HepG2 (cell line): ENCODE data around the gene ZNF226. TPM values are rescaled to one million over a fixed set of nuclear protein-coding genes. Genes with fewer than 3 reads are reported as not detected.
A peak's percentile ranks its signal among the peaks of the same experiment; 100 is the strongest.

Experiments used
- AGO2 ChIP-seq: fragments of 200-400 bp; formaldehyde crosslinking; optimal IDR thresholded peaks from 2 replicates; pipeline ENCODE3; 2017; ENCODE audit warnings: mild to moderate bottlenecking, low read depth, low read length, moderate library complexity
- ATF5 ChIP-seq: sonication (generic); formaldehyde crosslinking; IDR thresholded peaks from 2 replicates; pipeline ENCODE4 v1.4.0; 2020; ENCODE audit warnings: mild to moderate bottlenecking, low read depth, missing genetic modification reagents
- ELF4 ChIP-seq: sonication (generic); formaldehyde crosslinking; IDR thresholded peaks from 2 replicates; pipeline ENCODE4 v1.5.0; 2020; ENCODE audit warnings: missing genetic modification reagents, mild to moderate bottlenecking, moderate library complexity, borderline replicate concordance
- FIP1L1 ChIP-seq: fragments of 200-400 bp; formaldehyde crosslinking; IDR thresholded peaks from 2 replicates; pipeline ENCODE4 v1.6.1; 2018; ENCODE audit warnings: low read depth, mild to moderate bottlenecking, low read length, moderate library complexity, borderline replicate concordance; ENCODE audit not compliant: insufficient read depth
- FOXK1 ChIP-seq: sonication (generic); formaldehyde crosslinking; IDR thresholded peaks from 2 replicates; pipeline ENCODE4 v1.4.0; 2020; ENCODE audit warnings: low read depth, missing genetic modification reagents, borderline replicate concordance
- GPBP1L1 ChIP-seq: sonication (generic); formaldehyde crosslinking; IDR thresholded peaks from 2 replicates; pipeline ENCODE4 v1.5.0; 2020; ENCODE audit warnings: mild to moderate bottlenecking, missing genetic modification reagents
- KDM5B ChIP-seq: sonication (generic); formaldehyde crosslinking; IDR thresholded peaks from 2 replicates; pipeline ENCODE4 v1.4.0; 2020; ENCODE audit warnings: missing genetic modification reagents, mild to moderate bottlenecking, borderline replicate concordance
- KLF9 ChIP-seq: IDR thresholded peaks from 2 replicates; pipeline ENCODE4 v1.6.1; 2016; ENCODE audit warnings: low read depth
- KMT2A ChIP-seq: sonication (generic); formaldehyde crosslinking; IDR thresholded peaks from 2 replicates; pipeline ENCODE4 v1.4.0; 2020; ENCODE audit warnings: missing genetic modification reagents
- MLX ChIP-seq: IDR thresholded peaks from 2 replicates; pipeline ENCODE4 v1.6.1; 2016
- SAP130 ChIP-seq: IDR thresholded peaks from 2 replicates; pipeline ENCODE4 v1.6.1; 2016; ENCODE audit warnings: low read depth
- SMARCE1 ChIP-seq: fragments of 450-650 bp; IDR thresholded peaks from 2 replicates; pipeline ENCODE4 v1.6.1; 2017; ENCODE audit warnings: borderline replicate concordance
- TBL1XR1 ChIP-seq: fragments of 150-350 bp; IDR thresholded peaks from 2 replicates; pipeline ENCODE4 v1.6.1; 2014; ENCODE audit warnings: borderline replicate concordance, low read length; ENCODE audit not compliant: partially characterized antibody
- TCF7L2 ChIP-seq: IDR thresholded peaks from 2 replicates; pipeline ENCODE4 v1.6.1; 2011; ENCODE audit warnings: mild to moderate bottlenecking, low read depth, low read length, moderate library complexity
- ZNF326 ChIP-seq: sonication (generic); formaldehyde crosslinking; IDR thresholded peaks from 2 replicates; pipeline ENCODE4 v1.4.0; 2020; ENCODE audit warnings: missing genetic modification reagents, borderline replicate concordance
- ZNF331 ChIP-seq: sonication (generic); formaldehyde crosslinking; IDR thresholded peaks from 2 replicates; pipeline ENCODE4 v1.4.0; 2020; ENCODE audit warnings: missing genetic modification reagents
- ZNF503 ChIP-seq: sonication (generic); formaldehyde crosslinking; IDR thresholded peaks from 2 replicates; pipeline ENCODE4 v1.4.0; 2020; ENCODE audit warnings: missing genetic modification reagents
- ZNF850 ChIP-seq: sonication (generic); formaldehyde crosslinking; conservative IDR thresholded peaks from 2 replicates; pipeline ENCODE4 v1.9.0; 2021; ENCODE audit warnings: mild to moderate bottlenecking, missing genetic modification reagents
- ZNF883 ChIP-seq: sonication (generic); formaldehyde crosslinking; IDR thresholded peaks from 2 replicates; pipeline ENCODE4 v1.5.1; 2020; ENCODE audit warnings: mild to moderate bottlenecking, missing genetic modification reagents; ENCODE audit errors: not compliant biosample characterization
- ZSCAN22 ChIP-seq: sonication (generic); formaldehyde crosslinking; IDR thresholded peaks from 2 replicates; pipeline ENCODE4 v1.4.0; 2020; ENCODE audit warnings: mild to moderate bottlenecking, missing genetic modification reagents
- polyA plus RNA-seq, 8 experiments: library from polyadenylated mRNA; depleted of rRNA in 3 of 8; stranded (reverse) in 7 of 8; unstranded in 1 of 8; fragments of >200 nt; fragmentation: Illumina TruSeq in 4 of 8; extraction: Trizol in 4 of 8; gene quantifications; 2 replicates each; pipeline versions ENCODE4 v1.2.1 to v1.2.3, GENCODE V29; 2011 to 2016; ENCODE audit warnings: low read depth in 4 of 8, missing spikeins in 1 of 8, mixed read lengths in 1 of 8; ENCODE audit not compliant: insufficient read depth in 1 of 8
- total RNA-seq, 5 experiments: library from RNA; depleted of rRNA; stranded (reverse); fragments of >200 nt; fragmentation: Illumina TruSeq; extraction: Trizol; gene quantifications; 2 replicates each; pipeline ENCODE4 v1.2.3, GENCODE V29; 2016; ENCODE audit warnings: low read depth in 1 of 5

ZNF226 gene
- total and polyA plus RNA-seq, 2 of the 13 experiments (the other 11 are each of a cell fraction or from before 2014, with no cell fraction given) = 8.3 to 16.0 TPM

- TF ChIP-seq FIP1L1 = no peak
- no peak for TF ChIP-seq SMARCE1
- TF ChIP-seq KDM5B (CRISPR knock-in tag) = peak; percentile 52; the same call in 1 of the 2 replicates
- TF ChIP-seq ZNF331 (CRISPR knock-in tag) = peak; percentile 33; the same call in 1 of the 2 replicates
- no peak for TF ChIP-seq MLX (CRISPR knock-in tag)
- TF ChIP-seq ZSCAN22 (CRISPR knock-in tag) = no peak
- peak; percentile 26; the same call in 1 of the 2 replicates for TF ChIP-seq KLF9 (CRISPR knock-in tag)
- TF ChIP-seq TBL1XR1 = no peak
- TF ChIP-seq ZNF883 (CRISPR knock-in tag) = no peak
- TF ChIP-seq KMT2A (CRISPR knock-in tag) = peak; percentile 41; the same call in 1 of the 2 replicates
- TF ChIP-seq AGO2 = no peak
- TF ChIP-seq ATF5 (CRISPR knock-in tag) = no peak
- no peak for TF ChIP-seq ZNF326
- no peak for TF ChIP-seq ZNF850
- TF ChIP-seq SAP130 (CRISPR knock-in tag) = peak; percentile 98
- TF ChIP-seq GPBP1L1 (CRISPR knock-in tag) = no peak
- no peak for TF ChIP-seq TCF7L2
- peak; percentile 89; the same call in 1 of the 2 replicates for TF ChIP-seq ELF4 (CRISPR knock-in tag)
- TF ChIP-seq ZNF503 (CRISPR knock-in tag) = no peak
- peak; percentile 90 for TF ChIP-seq FOXK1 (CRISPR knock-in tag)
These were observed at the start of gene ZNF226 (continued) for GRCh38 chr19:44164673-44165512.
